Transverse colon (tissue), 4 donors: Measurements from ENCODE around the gene DECR2. TPM values are rescaled to one million over a fixed set of nuclear protein-coding genes. Genes with fewer than 3 reads are reported as not detected.

Source experiments
- DNase-seq: peaks from one replicate; pipeline ENCODE4 v3.0.0-alpha.2; 2019
- H3K27ac ChIP-seq, 4 donors: fragments of 200-600 bp; sonication (generic); 2 replicates each; pipeline ENCODE4 v1.5.1; 2016 to 2018; ENCODE audit warnings: inconsistent platforms in 4 of 4
- H3K27me3 ChIP-seq: fragments of 200-600 bp; sonication (generic); 2 replicates; pipeline ENCODE4 v1.5.1; 2017; ENCODE audit warnings: inconsistent platforms
- H3K36me3 ChIP-seq, 4 donors: fragments of 200-600 bp; sonication (generic); 2 replicates each; pipeline ENCODE4 v1.5.1; 2017 to 2019; ENCODE audit warnings: inconsistent platforms in 4 of 4
- H3K4me1 ChIP-seq, 4 donors: fragments of 200-600 bp; sonication (generic); 2 replicates each; pipeline ENCODE4 v1.5.1; 2017 to 2020; ENCODE audit warnings: inconsistent platforms in 4 of 4
- H3K4me3 ChIP-seq, 4 donors: fragments of 200-600 bp; sonication (generic); 1 replicate in 1 of 4; 2 replicates in 3 of 4; pipeline versions ENCODE4 v1.5.1 to v1.6.1; 2017 to 2019; ENCODE audit warnings: inconsistent platforms in 4 of 4
- H3K9me3 ChIP-seq, 2 donors: fragments of 200-600 bp; sonication (generic); 2 replicates each; pipeline ENCODE4 v1.5.1; 2017 to 2019; ENCODE audit warnings: inconsistent platforms in 2 of 2
- EP300 ChIP-seq: sonication (generic); formaldehyde crosslinking; IDR thresholded peaks from one replicate; pipeline ENCODE4 v1.6.1; 2017; ENCODE audit warnings: antibody characterized with exemption, low read depth
- POLR2A ChIP-seq: fragments of 450-650 bp; IDR thresholded peaks from one replicate; pipeline ENCODE4 v1.6.1; 2016; ENCODE audit warnings: antibody characterized with exemption, mild to moderate bottlenecking, moderate library complexity
- POLR2AphosphoS5 ChIP-seq, 3 donors: sonication (generic); formaldehyde crosslinking; IDR thresholded peaks; one replicate each; pipeline ENCODE4 v1.6.1; 2016; ENCODE audit warnings: antibody characterized with exemption in 3 of 3
- WGBS, 2 donors: methylation state at CpG; one replicate each; pipeline ENCODE4 v1.1.5; 2018; ENCODE audit warnings: low coverage in 1 of 2; 5-methylcytosine and 5-hydroxymethylcytosine counted together
- in situ Hi-C, 4 donors: fragments of 200-750 bp; cut with MboI; loops; one replicate each; pipeline versions ENCODE4 v1.15.0 to v1.15.1; 2017; ENCODE audit warnings: low sequenced_read_pairs in 3 of 4, low pct_ligation_motif_present in 1 of 4, low pct_unique_long_range_greater_than_20kb in 1 of 4
- intact Hi-C: fragments of 100-400 bp; cut with DNase I; formaldehyde crosslinking; loops from one replicate; pipeline ENCODE4 v1.15.1; 2023; ENCODE audit warnings: low total_unique reads
- total RNA-seq, 4 donors: library from RNA; depleted of rRNA; stranded (reverse); fragments of >200 nt; gene quantifications; one replicate each; pipeline ENCODE4 v1.1.0, GENCODE V29; 2016
- TF ChIP-seq, protein P1 (sequence below), 5 experiments: fragments of 200-600 bp in 3 of 5; fragments of 450-650 bp in 2 of 5; sonication (generic) in 3 of 5; IDR thresholded peaks; 1 replicate in 2 of 5; 2 replicates in 3 of 5; pipeline ENCODE4 v1.5.1; 2016 to 2017; ENCODE audit warnings: antibody characterized with exemption in 5 of 5, inconsistent platforms in 3 of 5, mild to moderate bottlenecking in 2 of 5, moderate library complexity in 1 of 5

DECR2 gene
- total RNA-seq, 4 donors from 2014 or later = 65.7 to 148 (median 108) TPM

GRCh38 chr16:373848-374615 is 27.7 kb upstream of the DECR2 start:
- Histone ChIP-seq H3K9me3 (no peaks in the 10 kb centered on the region), H3K27ac (no peak overlapping the region), H3K4me1 (peaks cover 12 to 23% (median 18%) of the 10 kb centered on the region in 4 donors), H3K4me3 (no peak overlapping the region), H3K27me3 (no peaks in the 10 kb centered on the region), H3K36me3 (peaks cover 0 to 9% (median 4%) of the 10 kb centered on the region in 4 donors)
- intact Hi-C loops = no loop called here
- WGBS, 2 donors = 40 to 89% methylated on average over 1 to 44 of the region's 44 CpGs
- DNase-seq = no peak
- in situ Hi-C loops = no loop called here
- TF ChIP-seq POLR2A (no peak), POLR2AphosphoS5 (IDR thresholded peaks at IDR 0.05) (no peak), EP300 (no peak)
- TF ChIP-seq, protein P1, sequence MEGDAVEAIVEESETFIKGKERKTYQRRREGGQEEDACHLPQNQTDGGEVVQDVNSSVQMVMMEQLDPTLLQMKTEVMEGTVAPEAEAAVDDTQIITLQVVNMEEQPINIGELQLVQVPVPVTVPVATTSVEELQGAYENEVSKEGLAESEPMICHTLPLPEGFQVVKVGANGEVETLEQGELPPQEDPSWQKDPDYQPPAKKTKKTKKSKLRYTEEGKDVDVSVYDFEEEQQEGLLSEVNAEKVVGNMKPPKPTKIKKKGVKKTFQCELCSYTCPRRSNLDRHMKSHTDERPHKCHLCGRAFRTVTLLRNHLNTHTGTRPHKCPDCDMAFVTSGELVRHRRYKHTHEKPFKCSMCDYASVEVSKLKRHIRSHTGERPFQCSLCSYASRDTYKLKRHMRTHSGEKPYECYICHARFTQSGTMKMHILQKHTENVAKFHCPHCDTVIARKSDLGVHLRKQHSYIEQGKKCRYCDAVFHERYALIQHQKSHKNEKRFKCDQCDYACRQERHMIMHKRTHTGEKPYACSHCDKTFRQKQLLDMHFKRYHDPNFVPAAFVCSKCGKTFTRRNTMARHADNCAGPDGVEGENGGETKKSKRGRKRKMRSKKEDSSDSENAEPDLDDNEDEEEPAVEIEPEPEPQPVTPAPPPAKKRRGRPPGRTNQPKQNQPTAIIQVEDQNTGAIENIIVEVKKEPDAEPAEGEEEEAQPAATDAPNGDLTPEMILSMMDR (IDR thresholded peaks at IDR 0.05) = no peak

DNA sequence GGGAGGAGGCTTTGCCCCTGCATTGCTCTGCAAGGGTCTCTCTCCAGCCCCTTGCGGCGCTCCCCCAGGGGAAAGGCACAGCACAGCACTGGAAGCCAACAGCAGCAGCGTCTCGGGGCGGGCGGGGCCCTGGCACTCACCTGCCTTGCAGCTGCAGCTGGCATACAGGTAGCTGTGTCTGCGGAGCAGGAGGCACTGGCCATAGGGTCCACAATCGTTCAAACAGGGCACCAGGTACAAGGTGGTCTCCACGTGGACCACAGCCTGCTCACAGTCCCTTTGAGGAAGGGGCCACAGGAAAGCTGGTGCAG is 27.1 kb upstream of the DECR2 start:
- in situ Hi-C loops (no loop called here), intact Hi-C loops (no loop called here)
- H3K4me3 ChIP-seq = no peak overlapping the region
- WGBS, 2 donors = 94% methylated on average over 9 of the region's 9 CpGs; no CpG with 5 or more reads in 1 of the 2 donors
- peaks cover 0 to 9% (median 4%) of the 10 kb centered on the region in 4 donors for H3K36me3 ChIP-seq
- peaks cover 14 to 26% (median 21%) of the 10 kb centered on the region in 4 donors for H3K4me1 ChIP-seq
- no peaks in the 10 kb centered on the region for H3K9me3 ChIP-seq
- no peak for DNase-seq
- no peaks in the 10 kb centered on the region for H3K27me3 ChIP-seq
- TF ChIP-seq, protein P1 (IDR thresholded peaks at IDR 0.05) = no peak
- no peak for TF ChIP-seq EP300
- TF ChIP-seq POLR2AphosphoS5 (IDR thresholded peaks at IDR 0.05) = no peak
- no peak for TF ChIP-seq POLR2A
- H3K27ac ChIP-seq = no peak overlapping the region

DNA sequence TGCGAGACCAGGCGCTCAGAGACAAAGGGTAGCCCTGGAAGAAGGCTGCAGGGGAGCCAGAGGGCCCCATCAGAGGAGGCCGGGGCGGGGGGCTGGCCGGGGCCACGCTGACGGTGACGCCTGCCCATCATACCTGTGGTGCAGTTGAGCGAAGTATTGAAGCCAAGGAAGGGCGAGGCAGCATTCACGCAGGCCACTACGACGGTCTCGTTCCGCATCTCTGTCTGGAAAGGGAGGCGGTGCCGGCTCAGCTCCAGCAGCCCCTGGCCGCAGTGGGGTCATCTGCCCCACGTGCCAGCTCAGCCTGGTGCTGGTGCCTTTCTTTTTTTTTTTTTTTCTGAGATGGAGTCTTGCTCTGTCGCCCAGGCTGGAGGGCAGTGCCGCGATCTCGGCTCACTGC is 26.5 kb upstream of the DECR2 start:
- intact Hi-C loops = no loop called here
- WGBS, 2 donors = 96 to 100% methylated on average over 4 to 22 of the region's 23 CpGs
- TF ChIP-seq POLR2A = no peak
- TF ChIP-seq, protein P1 (IDR thresholded peaks at IDR 0.05) = no peak
- no peak for TF ChIP-seq EP300
- no peak for TF ChIP-seq POLR2AphosphoS5 (IDR thresholded peaks at IDR 0.05)
- in situ Hi-C loops = no loop called here
- Histone ChIP-seq H3K27ac (no peak overlapping the region), H3K4me1 (peaks cover 15 to 27% (median 22%) of the 10 kb centered on the region in 4 donors), H3K36me3 (peaks cover 0 to 9% (median 4%) of the 10 kb centered on the region in 4 donors), H3K27me3 (no peaks in the 10 kb centered on the region), H3K9me3 (no peaks in the 10 kb centered on the region), H3K4me3 (no peak overlapping the region)
- no peak for DNase-seq

- no peak for DNase-seq
- Histone ChIP-seq H3K27ac (no peak overlapping the region), H3K36me3 (peaks cover 0 to 9% (median 4%) of the 10 kb centered on the region in 4 donors), H3K4me1 (peaks cover 12 to 27% (median 24%) of the 10 kb centered on the region in 4 donors), H3K27me3 (no peaks in the 10 kb centered on the region), H3K9me3 (no peaks in the 10 kb centered on the region), H3K4me3 (no peak overlapping the region)
- 97% methylated on average over 25 of the region's 44 CpGs; no CpG with 5 or more reads in 1 of the 2 donors for WGBS, 2 donors
- intact Hi-C loops (no loop called here), in situ Hi-C loops (no loop called here)
- TF ChIP-seq EP300 (no peak), POLR2AphosphoS5 (IDR thresholded peaks at IDR 0.05) (no peak), POLR2A (no peak)
- TF ChIP-seq, protein P1 (IDR thresholded peaks at IDR 0.05) = no peak
Measured at GRCh38 chr16:375927-376816, 25.5 kb upstream of the DECR2 start.
